HUES48 (cell line): ENCODE data around the gene ZNF416.

Source experiments
- H3K27ac ChIP-seq: one replicate; pipeline ENCODE4 v1.7.0; 2013; ENCODE audit warnings: low read depth, low read length, inconsistent platforms
- H3K27me3 ChIP-seq: 2 replicates; pipeline ENCODE4 v1.6.1; 2013; ENCODE audit warnings: mild to moderate bottlenecking, low read length; ENCODE audit not compliant: control insufficient read depth, insufficient read depth
- H3K36me3 ChIP-seq: 2 replicates; pipeline ENCODE4 v1.6.1; 2013; ENCODE audit warnings: low read length; ENCODE audit not compliant: control insufficient read depth, insufficient read depth
- H3K4me1 ChIP-seq: 2 replicates; pipeline ENCODE4 v1.6.1; 2013; ENCODE audit warnings: mild to moderate bottlenecking, low read length; ENCODE audit not compliant: control insufficient read depth, insufficient read depth
- H3K4me3 ChIP-seq: 2 replicates; pipeline ENCODE4 v1.5.1; 2013; ENCODE audit warnings: mild to moderate bottlenecking, low read depth, low read length
- H3K9ac ChIP-seq: 2 replicates; pipeline ENCODE4 v1.6.1; 2013; ENCODE audit warnings: mild to moderate bottlenecking, low read depth, low read length, moderate library complexity
- H3K9me3 ChIP-seq: 2 replicates; pipeline ENCODE4 v1.6.1; 2013; ENCODE audit warnings: low read length; ENCODE audit not compliant: control insufficient read depth, insufficient read depth

The ZNF416 gene

GRCh38 chr19:57583521-57584416 lies 5.1 kb upstream of the ZNF416 start, which contains the start of gene ZIK1:
TSS of gene ZIK1 (plus strand) at chr19:57584145. CDS start at chr19:57584357, 212 bp downstream.
- peaks cover 7% of the 10 kb centered on the region; the same call in 1 of the 2 replicates for H3K4me1 ChIP-seq
- H3K9me3 ChIP-seq, result peaks cover 24% of the 10 kb centered on the region
- peak within 1 kb of the TSS; percentile 87 for H3K4me3 ChIP-seq
- 0 out of 2 replicates have a peak, but pooled peaks cover 3% of the 10 kb centered on the region for H3K27me3 ChIP-seq
- H3K36me3 ChIP-seq, result peaks cover 36% of the 10 kb centered on the region
- H3K27ac ChIP-seq, result peak within 1 kb of the TSS; percentile 52
- peak within 1 kb of the TSS; percentile 67 for H3K9ac ChIP-seq

GRCh38 chr19:57583104-57583520 lies 4.4 kb upstream of the ZNF416 start:
- 0 out of 2 replicates have a peak, but pooled peaks cover 3% of the 10 kb centered on the region for H3K27me3 ChIP-seq
- H3K36me3 ChIP-seq, result peaks cover 29% of the 10 kb centered on the region
- H3K4me3 ChIP-seq, result peak overlapping the region; percentile 87
- peaks cover 7% of the 10 kb centered on the region; the same call in 1 of the 2 replicates for H3K4me1 ChIP-seq
- peak overlapping the region; percentile 52 for H3K27ac ChIP-seq
- H3K9me3 ChIP-seq, result peaks cover 21% of the 10 kb centered on the region
- 0 out of 2 replicates have a peak overlapping the region, but pooled peaks have one; percentile 21 for H3K9ac ChIP-seq

GRCh38 chr19:57576661-57577060 lies 2.0 kb downstream of the ZNF416 start:
- peaks cover 54% of the 10 kb centered on the region for H3K36me3 ChIP-seq
- no peak overlapping the region for H3K27ac ChIP-seq
- H3K4me1 ChIP-seq, result no peaks in the 10 kb centered on the region
- H3K9me3 ChIP-seq, result peaks cover 52% of the 10 kb centered on the region
- no peak overlapping the region for H3K4me3 ChIP-seq
- H3K27me3 ChIP-seq, result no peaks in the 10 kb centered on the region
- no peak overlapping the region for H3K9ac ChIP-seq

- Histone ChIP-seq H3K4me3 (no peak overlapping the region), H3K9ac (no peak overlapping the region), H3K9me3 (peaks cover 83% of the 10 kb centered on the region), H3K36me3 (peaks cover 59% of the 10 kb centered on the region), H3K27ac (no peak overlapping the region), H3K4me1 (no peaks in the 10 kb centered on the region), H3K27me3 (no peaks in the 10 kb centered on the region)
Observed at GRCh38 chr19:57572415-57572947, 6.2 kb downstream of the ZNF416 start.

GRCh38 chr19:57570707-57571106 lies 8.0 kb downstream of the ZNF416 start:
- Histone ChIP-seq H3K9me3 (peaks cover 86% of the 10 kb centered on the region), H3K27ac (no peak overlapping the region), H3K9ac (no peak overlapping the region), H3K27me3 (no peaks in the 10 kb centered on the region), H3K4me3 (no peak overlapping the region), H3K4me1 (no peaks in the 10 kb centered on the region), H3K36me3 (peaks cover 46% of the 10 kb centered on the region)

GRCh38 chr19:57566396-57567265 lies 12.1 kb downstream of the ZNF416 start:
- H3K9ac ChIP-seq, result no peak overlapping the region
- peaks cover 73% of the 10 kb centered on the region for H3K9me3 ChIP-seq
- no peaks in the 10 kb centered on the region for H3K27me3 ChIP-seq
- no peaks in the 10 kb centered on the region for H3K4me1 ChIP-seq
- no peak overlapping the region for H3K4me3 ChIP-seq
- H3K27ac ChIP-seq, result no peak overlapping the region
- H3K36me3 ChIP-seq, result peaks cover 5% of the 10 kb centered on the region

GRCh38 chr19:57563547-57563946 lies 15.2 kb downstream of the ZNF416 start:
- Histone ChIP-seq H3K9ac (no peak overlapping the region), H3K4me1 (peaks cover 4% of the 10 kb centered on the region), H3K9me3 (peaks cover 60% of the 10 kb centered on the region), H3K27me3 (no peaks in the 10 kb centered on the region), H3K4me3 (no peak overlapping the region), H3K27ac (no peak overlapping the region), H3K36me3 (no peaks in the 10 kb centered on the region)

GRCh38 chr19:57560049-57560491 lies 18.6 kb downstream of the ZNF416 start:
- H3K27me3 ChIP-seq, result no peaks in the 10 kb centered on the region
- H3K9me3 ChIP-seq, result peaks cover 32% of the 10 kb centered on the region
- peaks cover 5% of the 10 kb centered on the region for H3K4me1 ChIP-seq
- H3K27ac ChIP-seq, result no peak overlapping the region
- no peak overlapping the region for H3K9ac ChIP-seq
- H3K36me3 ChIP-seq, result peaks cover 13% of the 10 kb centered on the region
- H3K4me3 ChIP-seq, result peak overlapping the region; percentile 98

GRCh38 chr19:57559404-57560025 lies 19.2 kb downstream of the ZNF416 start, which contains the start of gene ZNF550:
TSS of gene ZNF550 (minus strand) at chr19:57559863. CDS start at chr19:57559682, 181 bp downstream.
- Histone ChIP-seq H3K9ac (peak within 1 kb of the TSS; percentile 81), H3K27ac (peak within 1 kb of the TSS; percentile 17), H3K4me1 (peaks cover 5% of the 10 kb centered on the region), H3K27me3 (no peaks in the 10 kb centered on the region), H3K4me3 (peak within 1 kb of the TSS; percentile 98), H3K9me3 (peaks cover 27% of the 10 kb centered on the region), H3K36me3 (peaks cover 18% of the 10 kb centered on the region)

- Histone ChIP-seq H3K27ac (no peak overlapping the region), H3K36me3 (peaks cover 24% of the 10 kb centered on the region), H3K9me3 (peaks cover 23% of the 10 kb centered on the region), H3K9ac (peak overlapping the region; percentile 81), H3K4me3 (peak overlapping the region; percentile 98), H3K4me1 (peaks cover 5% of the 10 kb centered on the region), H3K27me3 (no peaks in the 10 kb centered on the region)
Observed at GRCh38 chr19:57559008-57559403, 19.7 kb downstream of the ZNF416 start.
